ENCODE results near the gene WDR72. TPM values are rescaled to one million over a fixed set of nuclear protein-coding genes. Genes with fewer than 3 reads are reported as not detected.

Gene WDR72
- polyA plus RNA-seq, 1 of the 3 experiments (the other 2 are of a cell fraction) = 0.02 TPM

DNA sequence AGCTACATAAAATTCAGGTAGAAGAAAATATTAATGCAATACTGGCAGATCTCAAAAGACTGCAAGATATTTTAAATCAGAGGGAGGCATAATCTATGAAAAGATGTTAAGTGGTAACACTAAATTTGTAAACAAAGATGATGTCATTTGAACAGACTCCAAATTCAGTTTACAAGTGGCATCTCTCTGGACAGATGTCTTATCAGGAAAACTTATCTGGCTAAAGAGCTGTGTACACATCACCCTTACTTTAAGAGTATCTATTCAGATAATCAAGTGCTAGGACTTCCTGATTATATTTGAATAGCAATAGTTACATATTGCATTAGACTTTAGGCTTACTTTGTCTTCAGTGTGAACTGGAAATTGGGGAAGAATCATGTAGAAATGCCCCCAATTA, 231.5 kb downstream of the WDR72 start (continued):
- no peak for TF ChIP-seq EZH2phosphoT487 (IDR thresholded peaks at IDR 0.05; ENCODE audit: borderline replicate concordance, low read depth)

DNA sequence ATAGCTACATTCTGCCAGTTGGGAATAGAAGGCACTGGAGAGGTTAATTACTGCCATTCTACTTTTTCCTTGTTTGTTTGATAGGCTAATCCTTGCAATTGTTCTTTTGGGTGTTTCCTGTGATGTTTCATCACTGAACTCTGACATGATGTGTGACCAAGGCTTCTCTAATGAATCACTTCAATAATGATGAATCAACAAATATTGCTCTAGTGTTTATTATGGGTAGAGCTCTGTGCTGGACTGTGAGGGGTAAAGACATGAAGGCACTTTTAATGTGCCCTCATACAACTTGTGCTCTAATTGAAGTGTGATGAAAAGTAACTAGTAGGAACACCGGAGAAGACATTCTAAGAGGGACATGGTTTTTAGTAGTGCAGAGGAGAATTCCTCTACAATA, 233.6 kb downstream of the WDR72 start:
- no peaks in the 10 kb centered on the region for H3F3A ChIP-seq (replicated peaks; ENCODE audit: insufficient read depth)
- ChIA-PET POLR2A (no interaction called here), CTCF (no interaction called here)

DNA sequence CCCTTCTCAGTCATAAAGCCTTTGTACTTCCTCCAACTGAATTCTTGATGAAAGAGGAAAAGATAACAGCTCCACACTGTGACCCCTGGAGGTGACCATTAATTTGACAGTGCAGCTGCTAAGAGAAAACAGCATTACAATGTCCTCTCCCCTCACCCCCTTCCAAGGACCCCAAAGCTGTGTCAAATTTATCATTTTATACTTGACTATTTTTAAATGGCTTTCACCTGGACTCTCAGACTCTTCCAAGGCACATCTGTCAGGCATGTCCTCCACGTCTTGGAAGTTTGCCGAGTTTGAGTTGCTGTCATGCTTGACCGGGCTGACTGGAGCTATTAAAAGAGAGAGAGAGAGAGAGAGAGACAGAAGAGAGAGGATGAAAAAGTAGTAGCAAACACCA, 236.5 kb downstream of the WDR72 start:
- CTCF ChIA-PET = no interaction called here
- TF ChIP-seq FOXJ3 (CRISPR knock-in tag; IDR thresholded peaks at IDR 0.05) (no peak), TCF12 (IDR thresholded peaks at IDR 0.05) (no peak), NRF1 (IDR thresholded peaks at IDR 0.05; ENCODE audit: low read depth, low read length) (no peak)
- TF ChIP-seq, protein P1, sequence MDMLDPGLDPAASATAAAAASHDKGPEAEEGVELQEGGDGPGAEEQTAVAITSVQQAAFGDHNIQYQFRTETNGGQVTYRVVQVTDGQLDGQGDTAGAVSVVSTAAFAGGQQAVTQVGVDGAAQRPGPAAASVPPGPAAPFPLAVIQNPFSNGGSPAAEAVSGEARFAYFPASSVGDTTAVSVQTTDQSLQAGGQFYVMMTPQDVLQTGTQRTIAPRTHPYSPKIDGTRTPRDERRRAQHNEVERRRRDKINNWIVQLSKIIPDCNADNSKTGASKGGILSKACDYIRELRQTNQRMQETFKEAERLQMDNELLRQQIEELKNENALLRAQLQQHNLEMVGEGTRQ (IDR thresholded peaks at IDR 0.05; ENCODE audit: borderline replicate concordance, low read depth, low read length) = no peak
- TF ChIP-seq, protein P2, sequence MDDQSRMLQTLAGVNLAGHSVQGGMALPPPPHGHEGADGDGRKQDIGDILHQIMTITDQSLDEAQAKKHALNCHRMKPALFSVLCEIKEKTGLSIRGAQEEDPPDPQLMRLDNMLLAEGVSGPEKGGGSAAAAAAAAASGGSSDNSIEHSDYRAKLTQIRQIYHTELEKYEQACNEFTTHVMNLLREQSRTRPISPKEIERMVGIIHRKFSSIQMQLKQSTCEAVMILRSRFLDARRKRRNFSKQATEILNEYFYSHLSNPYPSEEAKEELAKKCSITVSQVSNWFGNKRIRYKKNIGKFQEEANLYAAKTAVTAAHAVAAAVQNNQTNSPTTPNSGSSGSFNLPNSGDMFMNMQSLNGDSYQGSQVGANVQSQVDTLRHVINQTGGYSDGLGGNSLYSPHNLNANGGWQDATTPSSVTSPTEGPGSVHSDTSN (IDR thresholded peaks at IDR 0.05) = no peak
- WGBS (ENCODE audit: low lambda C conversion rate) = 21% methylated on average over 3 of the region's 3 CpGs

More for the DNA sequence above, 233.6 kb downstream of the WDR72 start:
- Histone ChIP-seq H3K36me3 (replicated peaks in 1 of 2; ENCODE audit: control insufficient read depth in 1 of 2, insufficient read depth in 2 of 2, low read length in 1 of 2) (no peaks in the 10 kb centered on the region), H2AFZ (ENCODE audit: low read depth) (no peak overlapping the region), H3K9me3 (no peaks in the 10 kb centered on the region), H3K4me3 (ENCODE audit: low read depth in 2 of 2, low read length in 1 of 2) (no peak overlapping the region), H3K9me2 (no peaks in the 10 kb centered on the region), H3K27me3 (ENCODE audit: insufficient read depth) (no peaks in the 10 kb centered on the region), H3K9ac (no peak overlapping the region), H3K4me1 (ENCODE audit: control insufficient read depth in 1 of 2, insufficient read depth in 2 of 2, low read depth in 1 of 2, low read length in 1 of 2) (no peaks in the 10 kb centered on the region), H3K79me2 (ENCODE audit: insufficient read depth) (no peaks in the 10 kb centered on the region), H3K4me2 (no peak overlapping the region), H4K20me1 (ENCODE audit: insufficient read depth) (no peaks in the 10 kb centered on the region), H3K27ac (ENCODE audit: low read depth in 2 of 2, low read length in 1 of 2) (no peak overlapping the region)
- DNase-seq = no peak
- WGBS (ENCODE audit: low lambda C conversion rate) = 11% methylated on average over 1 of the region's 1 CpG
- TF ChIP-seq YY1 (IDR thresholded peaks at IDR 0.05; ENCODE audit: low read depth) = no peak
- TF ChIP-seq JUND (IDR thresholded peaks at IDR 0.05) = no peak

DNA sequence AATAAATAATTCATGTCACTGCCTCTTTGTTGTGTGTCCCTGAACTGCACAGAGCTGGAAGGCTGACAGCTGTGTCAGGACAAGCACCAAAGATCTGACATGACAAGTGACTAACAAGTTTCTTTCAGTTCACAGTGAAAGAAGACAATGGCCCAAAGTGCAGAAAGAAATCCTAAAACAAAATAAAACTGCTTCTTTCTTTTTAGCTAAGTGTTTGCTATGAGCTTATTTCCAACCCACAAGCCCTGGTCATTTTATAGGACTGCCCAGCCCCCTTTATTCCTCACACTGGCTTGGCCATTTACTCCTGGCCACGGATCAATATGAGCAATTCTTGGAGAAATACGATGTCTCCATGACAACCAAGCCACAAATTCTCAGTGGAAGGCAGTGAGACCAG, 238.5 kb downstream of the WDR72 start:
- no peak overlapping the region for H3K4me2 ChIP-seq
- no peak overlapping the region for H3K27ac ChIP-seq (ENCODE audit: low read depth in 2 of 2, low read length in 1 of 2)
- no peaks in the 10 kb centered on the region for H3K27me3 ChIP-seq (ENCODE audit: insufficient read depth)
- ChIA-PET CTCF (no interaction called here), POLR2A (no interaction called here)
- no peaks in the 10 kb centered on the region for H3K9me3 ChIP-seq
- no peak for DNase-seq
- H3F3A ChIP-seq (replicated peaks; ENCODE audit: insufficient read depth) = no peaks in the 10 kb centered on the region
- H3K4me1 ChIP-seq (ENCODE audit: control insufficient read depth in 1 of 2, insufficient read depth in 2 of 2, low read depth in 1 of 2, low read length in 1 of 2) = no peaks in the 10 kb centered on the region
- H2AFZ ChIP-seq (ENCODE audit: low read depth) = no peak overlapping the region
- no peaks in the 10 kb centered on the region for H4K20me1 ChIP-seq (ENCODE audit: insufficient read depth)
- H3K36me3 ChIP-seq (replicated peaks in 1 of 2; ENCODE audit: control insufficient read depth in 1 of 2, insufficient read depth in 2 of 2, low read length in 1 of 2) = no peaks in the 10 kb centered on the region
- 19% methylated on average over 2 of the region's 2 CpGs for WGBS (ENCODE audit: low lambda C conversion rate)
- no peaks in the 10 kb centered on the region for H3K79me2 ChIP-seq (ENCODE audit: insufficient read depth)
- no peak overlapping the region for H3K4me3 ChIP-seq (ENCODE audit: low read depth in 2 of 2, low read length in 1 of 2)
- no peak overlapping the region for H3K9ac ChIP-seq
- no peaks in the 10 kb centered on the region for H3K9me2 ChIP-seq
- TF ChIP-seq GABPA (IDR thresholded peaks at IDR 0.05; ENCODE audit: low read depth) (no peak), CHD2 (IDR thresholded peaks at IDR 0.05; ENCODE audit: low read length, partially characterized antibody) (no peak), FOXM1 (IDR thresholded peaks at IDR 0.05; ENCODE audit: low read depth) (no peak), RXRA (IDR thresholded peaks at IDR 0.05; ENCODE audit: borderline replicate concordance, low read depth) (no peak)
- TF ChIP-seq, protein P3, sequence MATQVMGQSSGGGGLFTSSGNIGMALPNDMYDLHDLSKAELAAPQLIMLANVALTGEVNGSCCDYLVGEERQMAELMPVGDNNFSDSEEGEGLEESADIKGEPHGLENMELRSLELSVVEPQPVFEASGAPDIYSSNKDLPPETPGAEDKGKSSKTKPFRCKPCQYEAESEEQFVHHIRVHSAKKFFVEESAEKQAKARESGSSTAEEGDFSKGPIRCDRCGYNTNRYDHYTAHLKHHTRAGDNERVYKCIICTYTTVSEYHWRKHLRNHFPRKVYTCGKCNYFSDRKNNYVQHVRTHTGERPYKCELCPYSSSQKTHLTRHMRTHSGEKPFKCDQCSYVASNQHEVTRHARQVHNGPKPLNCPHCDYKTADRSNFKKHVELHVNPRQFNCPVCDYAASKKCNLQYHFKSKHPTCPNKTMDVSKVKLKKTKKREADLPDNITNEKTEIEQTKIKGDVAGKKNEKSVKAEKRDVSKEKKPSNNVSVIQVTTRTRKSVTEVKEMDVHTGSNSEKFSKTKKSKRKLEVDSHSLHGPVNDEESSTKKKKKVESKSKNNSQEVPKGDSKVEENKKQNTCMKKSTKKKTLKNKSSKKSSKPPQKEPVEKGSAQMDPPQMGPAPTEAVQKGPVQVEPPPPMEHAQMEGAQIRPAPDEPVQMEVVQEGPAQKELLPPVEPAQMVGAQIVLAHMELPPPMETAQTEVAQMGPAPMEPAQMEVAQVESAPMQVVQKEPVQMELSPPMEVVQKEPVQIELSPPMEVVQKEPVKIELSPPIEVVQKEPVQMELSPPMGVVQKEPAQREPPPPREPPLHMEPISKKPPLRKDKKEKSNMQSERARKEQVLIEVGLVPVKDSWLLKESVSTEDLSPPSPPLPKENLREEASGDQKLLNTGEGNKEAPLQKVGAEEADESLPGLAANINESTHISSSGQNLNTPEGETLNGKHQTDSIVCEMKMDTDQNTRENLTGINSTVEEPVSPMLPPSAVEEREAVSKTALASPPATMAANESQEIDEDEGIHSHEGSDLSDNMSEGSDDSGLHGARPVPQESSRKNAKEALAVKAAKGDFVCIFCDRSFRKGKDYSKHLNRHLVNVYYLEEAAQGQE (IDR thresholded peaks at IDR 0.05; ENCODE audit: low read depth, low read length) = no peak
- TF ChIP-seq, protein P1 (IDR thresholded peaks at IDR 0.05; ENCODE audit: borderline replicate concordance, low read depth, low read length) = no peak

More for the DNA sequence above, 236.5 kb downstream of the WDR72 start:
- no peaks in the 10 kb centered on the region for H3K36me3 ChIP-seq (replicated peaks in 1 of 2; ENCODE audit: control insufficient read depth in 1 of 2, insufficient read depth in 2 of 2, low read length in 1 of 2)
- H2AFZ ChIP-seq (ENCODE audit: low read depth) = no peak overlapping the region; the same call in 1 of the 2 replicates
- no peaks in the 10 kb centered on the region for H3K9me3 ChIP-seq
- H3K4me1 ChIP-seq (ENCODE audit: control insufficient read depth in 1 of 2, insufficient read depth in 2 of 2, low read depth in 1 of 2, low read length in 1 of 2) = no peaks in the 10 kb centered on the region
- no peak overlapping the region for H3K27ac ChIP-seq (ENCODE audit: low read depth in 2 of 2, low read length in 1 of 2)
- H3K27me3 ChIP-seq (ENCODE audit: insufficient read depth) = no peaks in the 10 kb centered on the region
- H3K79me2 ChIP-seq (ENCODE audit: insufficient read depth) = no peaks in the 10 kb centered on the region
- H4K20me1 ChIP-seq (ENCODE audit: insufficient read depth) = no peaks in the 10 kb centered on the region
- no peaks in the 10 kb centered on the region for H3F3A ChIP-seq (replicated peaks; ENCODE audit: insufficient read depth)
- no peak overlapping the region for H3K4me3 ChIP-seq (ENCODE audit: low read depth in 2 of 2, low read length in 1 of 2)
- no peak overlapping the region for H3K4me2 ChIP-seq
- no peaks in the 10 kb centered on the region for H3K9me2 ChIP-seq
- H3K9ac ChIP-seq = no peak overlapping the region
- POLR2A ChIA-PET = no interaction called here
- no peak for DNase-seq
